Measurements from ENCODE around the gene FOXRED2.

The FOXRED2 gene

GRCh38 chr22:36469094-36469710 is 37.6 kb downstream of the FOXRED2 start:
- Histone ChIP-seq H3K4me2 (ENCODE audit: low read length) (no peak overlapping the region), H3K36me3 (replicated peaks; ENCODE audit: low read depth, low read length) (peaks cover 30% of the 10 kb centered on the region), H3K4me1 (ENCODE audit: low read length) (no peaks in the 10 kb centered on the region)

GRCh38 chr22:36467946-36468345 is 38.9 kb downstream of the FOXRED2 start:
- Histone ChIP-seq H3K9me3 (ENCODE audit: insufficient read depth, low read length) (no peaks in the 10 kb centered on the region), H3K27me3 (ENCODE audit: low read depth, low read length) (no peaks in the 10 kb centered on the region), H4K20me1 (ENCODE audit: insufficient read depth, low read length) (no peaks in the 10 kb centered on the region), H3K4me2 (ENCODE audit: low read length) (no peak overlapping the region), H3K4me3 (ENCODE audit: low read length) (no peak overlapping the region), H3K79me2 (ENCODE audit: low read length) (no peaks in the 10 kb centered on the region), H3K27ac (ENCODE audit: low read length) (no peak overlapping the region), H3K4me1 (ENCODE audit: low read length) (no peaks in the 10 kb centered on the region), H2AFZ (ENCODE audit: low read depth, low read length) (no peak overlapping the region), H3K9ac (ENCODE audit: low read length) (no peak overlapping the region), H3K36me3 (replicated peaks; ENCODE audit: low read depth, low read length) (peaks cover 27% of the 10 kb centered on the region)
- TF ChIP-seq CTCF (IDR thresholded peaks at IDR 0.05; ENCODE audit: low read depth, low read length): no peak
- no peak for TF ChIP-seq EZH2phosphoT487 (IDR thresholded peaks at IDR 0.05; ENCODE audit: low read depth)

More at GRCh38 chr22:36469094-36469710, 37.6 kb downstream of the FOXRED2 start:
- Histone ChIP-seq H3K9ac (ENCODE audit: low read length) (no peak overlapping the region), H3K27me3 (ENCODE audit: low read depth, low read length) (no peaks in the 10 kb centered on the region), H2AFZ (ENCODE audit: low read depth, low read length) (no peak overlapping the region), H3K9me3 (ENCODE audit: insufficient read depth, low read length) (no peaks in the 10 kb centered on the region), H3K27ac (ENCODE audit: low read length) (no peak overlapping the region), H3K79me2 (ENCODE audit: low read length) (no peaks in the 10 kb centered on the region), H3K4me3 (ENCODE audit: low read length) (no peak overlapping the region), H4K20me1 (ENCODE audit: insufficient read depth, low read length) (no peaks in the 10 kb centered on the region)
- no peak for TF ChIP-seq EZH2phosphoT487 (IDR thresholded peaks at IDR 0.05; ENCODE audit: low read depth)
- TF ChIP-seq CTCF (IDR thresholded peaks at IDR 0.05; ENCODE audit: low read depth, low read length): no peak

GRCh38 chr22:36467042-36467810 is 39.6 kb downstream of the FOXRED2 start:
- Histone ChIP-seq H3K79me2 (ENCODE audit: low read length) (no peaks in the 10 kb centered on the region), H3K4me1 (ENCODE audit: low read length) (no peaks in the 10 kb centered on the region), H3K9me3 (ENCODE audit: insufficient read depth, low read length) (no peaks in the 10 kb centered on the region), H3K36me3 (replicated peaks; ENCODE audit: low read depth, low read length) (peaks cover 23% of the 10 kb centered on the region), H3K27me3 (ENCODE audit: low read depth, low read length) (no peaks in the 10 kb centered on the region), H3K4me2 (ENCODE audit: low read length) (no peak overlapping the region), H2AFZ (ENCODE audit: low read depth, low read length) (no peak overlapping the region), H3K9ac (ENCODE audit: low read length) (no peak overlapping the region), H3K27ac (ENCODE audit: low read length) (no peak overlapping the region), H4K20me1 (ENCODE audit: insufficient read depth, low read length) (no peaks in the 10 kb centered on the region), H3K4me3 (ENCODE audit: low read length) (no peak overlapping the region)
- TF ChIP-seq EZH2phosphoT487 (IDR thresholded peaks at IDR 0.05; ENCODE audit: low read depth) (no peak), CTCF (IDR thresholded peaks at IDR 0.05; ENCODE audit: low read depth, low read length) (no peak)

GRCh38 chr22:36466258-36466657 is 40.6 kb downstream of the FOXRED2 start:
- Histone ChIP-seq H3K27ac (ENCODE audit: low read length) (no peak overlapping the region), H3K4me1 (ENCODE audit: low read length) (no peaks in the 10 kb centered on the region), H3K27me3 (ENCODE audit: low read depth, low read length) (no peaks in the 10 kb centered on the region), H3K9me3 (ENCODE audit: insufficient read depth, low read length) (no peaks in the 10 kb centered on the region), H3K9ac (ENCODE audit: low read length) (no peak overlapping the region), H3K4me2 (ENCODE audit: low read length) (no peak overlapping the region), H3K4me3 (ENCODE audit: low read length) (no peak overlapping the region), H3K36me3 (replicated peaks; ENCODE audit: low read depth, low read length) (peaks cover 19% of the 10 kb centered on the region), H4K20me1 (ENCODE audit: insufficient read depth, low read length) (no peaks in the 10 kb centered on the region), H3K79me2 (ENCODE audit: low read length) (no peaks in the 10 kb centered on the region), H2AFZ (ENCODE audit: low read depth, low read length) (no peak overlapping the region)
- no peak for TF ChIP-seq EZH2phosphoT487 (IDR thresholded peaks at IDR 0.05; ENCODE audit: low read depth)
- no peak for TF ChIP-seq CTCF (IDR thresholded peaks at IDR 0.05; ENCODE audit: low read depth, low read length)

Data from OCI-LY3 (cell line).